ENCODE measurements around the gene ANXA2R. TPM values are rescaled to one million over a fixed set of nuclear protein-coding genes. Genes with fewer than 3 reads are reported as not detected.

ANXA2R gene
- total RNA-seq, 1 experiment from 2014 or later, result 0.20 TPM

- no peak overlapping the region for H3K4me2 ChIP-seq (ENCODE audit: insufficient read depth, insufficient read length, low read length)
- H3K9me3 ChIP-seq (ENCODE audit: control insufficient read depth, low read depth, low read length), result no peaks in the 10 kb centered on the region
- no peak overlapping the region for H2BK120ac ChIP-seq (ENCODE audit: low read depth, low read length, poor library complexity, severe bottlenecking)
- no peaks in the 10 kb centered on the region for H3K79me1 ChIP-seq (ENCODE audit: insufficient read depth, low read depth, low read length, poor library complexity, severe bottlenecking)
- peaks cover 16% of the 10 kb centered on the region; the same call in 1 of the 2 replicates for H3K27me3 ChIP-seq (ENCODE audit: insufficient read depth, low read length)
- no peak overlapping the region for H3K14ac ChIP-seq (ENCODE audit: insufficient read depth, low read length)
- H3K23ac ChIP-seq (ENCODE audit: insufficient read length, low read depth, low read length), result no peak overlapping the region
- no peak overlapping the region for H3K56ac ChIP-seq (ENCODE audit: insufficient read length, low read depth, low read length)
- H3K27ac Mint-ChIP-seq, result no peak overlapping the region
- DNase-seq, result no peak
- peaks cover 41% of the 10 kb centered on the region for H3K27me3 Mint-ChIP-seq (ENCODE audit: low read depth)
- H3K4me1 Mint-ChIP-seq, result peaks cover 24 to 28% of the 10 kb centered on the region in 2 experiments
- no peaks in the 10 kb centered on the region for H4K20me1 ChIP-seq (ENCODE audit: control insufficient read depth, insufficient read depth, insufficient read length)
- no peaks in the 10 kb centered on the region for H3K79me2 ChIP-seq (ENCODE audit: insufficient read depth, low read length)
- no peak overlapping the region for H2BK20ac ChIP-seq (ENCODE audit: low read depth, low read length, poor library complexity, severe bottlenecking)
- H4K91ac ChIP-seq (ENCODE audit: insufficient read length, low read depth, low read length), result no peak overlapping the region
- H2AK5ac ChIP-seq (ENCODE audit: insufficient read length, low read length), result no peak overlapping the region
- H3K9me3 Mint-ChIP-seq, result peaks cover 0 to 3% of the 10 kb centered on the region in 2 experiments; a peak in 3 of 5 replicates
- no peak overlapping the region for H3K4me3 Mint-ChIP-seq
- H2BK5ac ChIP-seq (ENCODE audit: insufficient read length, low read length), result no peak overlapping the region
- H2BK12ac ChIP-seq (ENCODE audit: insufficient read length, low read depth, low read length), result no peak overlapping the region
- H4K8ac ChIP-seq (replicated peaks; ENCODE audit: insufficient read length, low read depth, low read length), result no peak overlapping the region
- H4K5ac ChIP-seq (ENCODE audit: insufficient read length, low read depth, low read length), result no peak overlapping the region
- no peak overlapping the region for H3T11ph ChIP-seq (ENCODE audit: low read length)
- H3K23me2 ChIP-seq (ENCODE audit: insufficient read length, low read depth, low read length, poor library complexity, severe bottlenecking), result peaks cover 5% of the 10 kb centered on the region
- H2AFZ ChIP-seq (ENCODE audit: low read length), result no peak overlapping the region
- H3K18ac ChIP-seq (ENCODE audit: insufficient read length, low read depth, low read length), result no peak overlapping the region
- no peak overlapping the region for H3K9ac ChIP-seq (ENCODE audit: extremely low read depth, insufficient read length, low read length)
- H3K4me1 ChIP-seq (ENCODE audit: insufficient read depth, low read length), result peaks cover 5% of the 10 kb centered on the region
- no CpG with 5 or more reads among the region's 5 CpGs for WGBS (ENCODE audit: extremely low coverage, insufficient read length, low lambda C conversion rate)
- H3K4ac ChIP-seq (ENCODE audit: low read depth, low read length), result no peak overlapping the region
- H2BK15ac ChIP-seq (ENCODE audit: low read depth, low read length), result no peak overlapping the region
- H3K27ac ChIP-seq (ENCODE audit: insufficient read length, low read depth, low read length), result no peak overlapping the region
- TF ChIP-seq, protein P1, sequence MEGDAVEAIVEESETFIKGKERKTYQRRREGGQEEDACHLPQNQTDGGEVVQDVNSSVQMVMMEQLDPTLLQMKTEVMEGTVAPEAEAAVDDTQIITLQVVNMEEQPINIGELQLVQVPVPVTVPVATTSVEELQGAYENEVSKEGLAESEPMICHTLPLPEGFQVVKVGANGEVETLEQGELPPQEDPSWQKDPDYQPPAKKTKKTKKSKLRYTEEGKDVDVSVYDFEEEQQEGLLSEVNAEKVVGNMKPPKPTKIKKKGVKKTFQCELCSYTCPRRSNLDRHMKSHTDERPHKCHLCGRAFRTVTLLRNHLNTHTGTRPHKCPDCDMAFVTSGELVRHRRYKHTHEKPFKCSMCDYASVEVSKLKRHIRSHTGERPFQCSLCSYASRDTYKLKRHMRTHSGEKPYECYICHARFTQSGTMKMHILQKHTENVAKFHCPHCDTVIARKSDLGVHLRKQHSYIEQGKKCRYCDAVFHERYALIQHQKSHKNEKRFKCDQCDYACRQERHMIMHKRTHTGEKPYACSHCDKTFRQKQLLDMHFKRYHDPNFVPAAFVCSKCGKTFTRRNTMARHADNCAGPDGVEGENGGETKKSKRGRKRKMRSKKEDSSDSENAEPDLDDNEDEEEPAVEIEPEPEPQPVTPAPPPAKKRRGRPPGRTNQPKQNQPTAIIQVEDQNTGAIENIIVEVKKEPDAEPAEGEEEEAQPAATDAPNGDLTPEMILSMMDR (conservative IDR thresholded peaks at IDR 0.05), result no peak
- no peaks in the 10 kb centered on the region for H3K36me3 Mint-ChIP-seq (ENCODE audit: insufficient read depth in 1 of 3, low read depth in 3 of 3)
These were observed 9.1 kb upstream of the ANXA2R start for GRCh38 chr5:43049236-43049635.

Data from H9 (cell line).